Mammary epithelial cell (primary cell): ENCODE results near the gene CFAP61.

ENCODE experiments used
- CTCF ChIP-seq, 2 donors: IDR thresholded peaks in 1 of 2; conservative IDR thresholded peaks in 1 of 2; 2 replicates each; pipeline ENCODE4 v1.5.1; 2011 to 2012; ENCODE audit warnings: inconsistent platforms in 2 of 2, low read length in 2 of 2, mild to moderate bottlenecking in 2 of 2, control low read depth in 1 of 2, low read depth in 1 of 2; ENCODE audit not compliant: insufficient read depth in 1 of 2; ENCODE audit errors: extremely low read depth in 1 of 2
- EZH2 ChIP-seq: IDR thresholded peaks from 2 replicates; pipeline ENCODE4 v1.6.1; 2012; ENCODE audit warnings: low read length, inconsistent platforms, borderline replicate concordance

- no peak for TF ChIP-seq CTCF (conservative IDR thresholded peaks at IDR 0.05 in 1 of 2, IDR thresholded peaks at IDR 0.05 in 1 of 2; ENCODE audit: extremely low read depth in 1 of 2, insufficient read depth in 1 of 2, low read depth in 1 of 2, low read length in 2 of 2)
- no peak for TF ChIP-seq EZH2
Observed at GRCh38 chr20:20276811-20277530, 224.6 kb downstream of the CFAP61 start.
